Loucy (cell line): Measurements from ENCODE around the gene SFTA2.

Experiments
- H2AFZ ChIP-seq: fragments of 200-600 bp; sonication (generic); 2 replicates; pipeline ENCODE4 v1.6.0; 2016; ENCODE audit warnings: antibody characterized with exemption, mild to moderate bottlenecking, low read length, moderate library complexity
- H3F3A ChIP-seq: fragments of 200-600 bp; 2 replicates; pipeline ENCODE4 v1.6.0; 2016; ENCODE audit warnings: antibody characterized with exemption, low read depth, mild to moderate bottlenecking
- H3K27me3 ChIP-seq: fragments of 200-600 bp; sonication (generic); 2 replicates; pipeline ENCODE4 v1.6.1; 2014; ENCODE audit warnings: low read length, mild to moderate bottlenecking; ENCODE audit not compliant: insufficient read depth, poor library complexity, severe bottlenecking
- H3K36me3 ChIP-seq: fragments of 200-600 bp; sonication (generic); 2 replicates; pipeline ENCODE4 v1.6.1; 2016; ENCODE audit warnings: low read length; ENCODE audit not compliant: insufficient read depth
- H3K4me1 ChIP-seq: fragments of 200-600 bp; sonication (generic); 2 replicates; pipeline ENCODE4 v1.5.1; 2014; ENCODE audit warnings: low read length, mild to moderate bottlenecking; ENCODE audit not compliant: insufficient read depth, poor library complexity, severe bottlenecking
- H3K4me2 ChIP-seq: fragments of 200-600 bp; sonication (generic); 2 replicates; pipeline ENCODE4 v1.6.0; 2014; ENCODE audit warnings: antibody characterized with exemption, low read length, low read depth, mild to moderate bottlenecking; ENCODE audit not compliant: poor library complexity, severe bottlenecking
- H3K4me3 ChIP-seq: fragments of 200-600 bp; sonication (generic); 2 replicates; pipeline ENCODE4 v1.5.1; 2014; ENCODE audit warnings: low read length, mild to moderate bottlenecking, mixed read lengths; ENCODE audit not compliant: poor library complexity, severe bottlenecking
- H3K79me2 ChIP-seq: fragments of 200-600 bp; sonication (generic); 2 replicates; pipeline ENCODE4 v1.6.1; 2014; ENCODE audit warnings: low read length; ENCODE audit not compliant: insufficient read depth
- H3K9ac ChIP-seq: fragments of 200-600 bp; sonication (generic); 2 replicates; pipeline ENCODE4 v1.6.0; 2014; ENCODE audit warnings: mild to moderate bottlenecking, low read depth, low read length, moderate library complexity; ENCODE audit not compliant: poor library complexity, severe bottlenecking
- H3K9me2 ChIP-seq: fragments of 200-600 bp; sonication (generic); replicated peaks from 2 replicates; pipeline ENCODE4 v1.6.1; 2016; ENCODE audit warnings: low read depth, low read length, mixed read lengths
- H3K9me3 ChIP-seq: fragments of 200-600 bp; sonication (generic); 2 replicates; pipeline ENCODE4 v1.6.1; 2014; ENCODE audit warnings: mild to moderate bottlenecking, antibody characterized with exemption, low read length, low read depth; ENCODE audit not compliant: insufficient read depth
- H4K20me1 ChIP-seq: fragments of 200-600 bp; sonication (generic); 2 replicates; pipeline ENCODE4 v1.6.0; 2014; ENCODE audit warnings: antibody characterized with exemption, low read length, mild to moderate bottlenecking; ENCODE audit not compliant: insufficient read depth, poor library complexity, severe bottlenecking
- EZH2phosphoT487 ChIP-seq: fragments of 200-600 bp; IDR thresholded peaks from 2 replicates; pipeline ENCODE4 v1.6.1; 2018; ENCODE audit warnings: antibody characterized with exemption, mild to moderate bottlenecking, moderate library complexity, borderline replicate concordance
- TF ChIP-seq, protein P1 (sequence below): fragments of 200-600 bp; sonication (generic); conservative IDR thresholded peaks from 2 replicates; pipeline ENCODE4 v1.5.1; 2014; ENCODE audit warnings: mild to moderate bottlenecking, antibody characterized with exemption, low read length

The SFTA2 gene

DNA sequence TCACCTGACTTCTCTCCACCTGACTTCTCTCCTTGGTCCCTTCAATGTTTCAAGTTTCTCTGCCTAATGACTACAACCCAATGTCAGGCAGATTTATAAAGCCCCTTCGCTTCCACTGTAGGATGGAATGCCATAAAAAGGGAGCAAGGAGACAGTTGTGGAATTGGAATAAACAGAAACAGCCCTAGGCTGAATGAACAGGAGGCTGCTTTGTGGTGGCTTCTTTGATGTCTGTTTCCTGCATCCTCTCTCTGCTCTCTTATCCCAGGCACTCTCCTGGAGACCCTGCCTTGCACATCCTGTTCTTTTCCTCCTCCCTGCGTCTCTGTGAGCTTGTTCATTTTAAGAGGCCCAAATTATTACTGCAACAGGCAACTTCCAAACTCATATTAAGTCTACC, 25.7 kb upstream of the SFTA2 start:
- Histone ChIP-seq H3K9me2 (no peaks in the 10 kb centered on the region), H3F3A (no peaks in the 10 kb centered on the region), H3K79me2 (no peaks in the 10 kb centered on the region), H3K4me3 (no peak overlapping the region), H4K20me1 (no peaks in the 10 kb centered on the region), H3K4me2 (no peak overlapping the region), H2AFZ (no peak overlapping the region), H3K9me3 (no peaks in the 10 kb centered on the region), H3K27me3 (peaks cover 47% of the 10 kb centered on the region), H3K4me1 (peaks cover 15% of the 10 kb centered on the region), H3K36me3 (no peaks in the 10 kb centered on the region), H3K9ac (no peak overlapping the region)
- TF ChIP-seq, protein P1, sequence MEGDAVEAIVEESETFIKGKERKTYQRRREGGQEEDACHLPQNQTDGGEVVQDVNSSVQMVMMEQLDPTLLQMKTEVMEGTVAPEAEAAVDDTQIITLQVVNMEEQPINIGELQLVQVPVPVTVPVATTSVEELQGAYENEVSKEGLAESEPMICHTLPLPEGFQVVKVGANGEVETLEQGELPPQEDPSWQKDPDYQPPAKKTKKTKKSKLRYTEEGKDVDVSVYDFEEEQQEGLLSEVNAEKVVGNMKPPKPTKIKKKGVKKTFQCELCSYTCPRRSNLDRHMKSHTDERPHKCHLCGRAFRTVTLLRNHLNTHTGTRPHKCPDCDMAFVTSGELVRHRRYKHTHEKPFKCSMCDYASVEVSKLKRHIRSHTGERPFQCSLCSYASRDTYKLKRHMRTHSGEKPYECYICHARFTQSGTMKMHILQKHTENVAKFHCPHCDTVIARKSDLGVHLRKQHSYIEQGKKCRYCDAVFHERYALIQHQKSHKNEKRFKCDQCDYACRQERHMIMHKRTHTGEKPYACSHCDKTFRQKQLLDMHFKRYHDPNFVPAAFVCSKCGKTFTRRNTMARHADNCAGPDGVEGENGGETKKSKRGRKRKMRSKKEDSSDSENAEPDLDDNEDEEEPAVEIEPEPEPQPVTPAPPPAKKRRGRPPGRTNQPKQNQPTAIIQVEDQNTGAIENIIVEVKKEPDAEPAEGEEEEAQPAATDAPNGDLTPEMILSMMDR = no peak
- TF ChIP-seq EZH2phosphoT487 = no peak

DNA sequence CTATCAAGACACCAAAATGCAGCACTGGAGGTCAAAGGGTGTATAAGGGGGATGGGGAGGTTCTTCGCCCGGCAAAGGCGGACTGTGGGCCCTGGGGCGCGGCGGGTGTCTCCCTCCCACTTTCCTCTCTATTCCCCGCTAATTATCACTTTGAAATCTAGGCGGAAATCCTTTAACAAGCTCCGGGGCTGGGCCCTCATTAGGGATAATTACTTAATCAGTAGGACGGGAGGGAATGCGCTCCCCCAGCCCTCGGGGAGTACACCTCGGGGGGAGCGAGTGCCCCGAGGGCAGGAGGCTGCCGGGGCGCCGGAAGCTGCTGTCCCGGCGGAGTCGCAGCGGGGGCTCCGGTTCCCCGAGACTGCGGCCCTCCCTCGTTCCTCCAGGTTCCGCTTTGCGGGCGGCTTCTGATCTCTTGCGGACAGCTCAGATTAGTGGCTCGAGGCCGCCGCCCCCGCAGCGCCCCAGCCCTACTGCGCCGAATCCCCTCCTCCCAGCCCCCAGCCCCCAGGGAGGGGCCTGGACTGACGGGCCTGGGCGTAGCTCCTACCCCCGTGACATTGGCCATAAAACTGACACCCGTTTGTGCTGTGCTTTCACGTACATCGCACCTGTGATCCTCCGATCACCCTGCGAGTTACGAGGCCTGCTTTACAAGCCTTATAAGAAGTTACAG, 23.5 kb upstream of the SFTA2 start:
- Histone ChIP-seq H2AFZ (peak overlapping the region; percentile 84), H3K9ac (peak overlapping the region; percentile 48)

GRCh38 chr6:30954631-30955366, 22.8 kb upstream of the SFTA2 start:
- Histone ChIP-seq H3K36me3 (no peaks in the 10 kb centered on the region), H3K9me3 (no peaks in the 10 kb centered on the region), H3K4me2 (peak overlapping the region; percentile 95), H2AFZ (peak overlapping the region; percentile 84), H3K9ac (peak overlapping the region; percentile 48), H3K27me3 (peaks cover 39% of the 10 kb centered on the region), H3K79me2 (no peaks in the 10 kb centered on the region), H3F3A (no peaks in the 10 kb centered on the region), H3K4me1 (peaks cover 15% of the 10 kb centered on the region), H3K9me2 (no peaks in the 10 kb centered on the region), H4K20me1 (no peaks in the 10 kb centered on the region), H3K4me3 (peak overlapping the region; percentile 74)
- TF ChIP-seq EZH2phosphoT487 = no peak
- TF ChIP-seq, protein P1 = no peak

More for the DNA sequence above, 23.5 kb upstream of the SFTA2 start:
- Histone ChIP-seq H3K36me3 (no peaks in the 10 kb centered on the region), H3F3A (no peaks in the 10 kb centered on the region), H3K4me2 (peak overlapping the region; percentile 95), H3K9me3 (no peaks in the 10 kb centered on the region), H3K4me1 (peaks cover 15% of the 10 kb centered on the region), H3K9me2 (no peaks in the 10 kb centered on the region), H3K79me2 (no peaks in the 10 kb centered on the region), H3K4me3 (peak overlapping the region; percentile 74), H4K20me1 (no peaks in the 10 kb centered on the region), H3K27me3 (peaks cover 39% of the 10 kb centered on the region)
- TF ChIP-seq, protein P1 = no peak
- TF ChIP-seq EZH2phosphoT487 = no peak
